ENCODE data around the gene ZBTB37.

DNA sequence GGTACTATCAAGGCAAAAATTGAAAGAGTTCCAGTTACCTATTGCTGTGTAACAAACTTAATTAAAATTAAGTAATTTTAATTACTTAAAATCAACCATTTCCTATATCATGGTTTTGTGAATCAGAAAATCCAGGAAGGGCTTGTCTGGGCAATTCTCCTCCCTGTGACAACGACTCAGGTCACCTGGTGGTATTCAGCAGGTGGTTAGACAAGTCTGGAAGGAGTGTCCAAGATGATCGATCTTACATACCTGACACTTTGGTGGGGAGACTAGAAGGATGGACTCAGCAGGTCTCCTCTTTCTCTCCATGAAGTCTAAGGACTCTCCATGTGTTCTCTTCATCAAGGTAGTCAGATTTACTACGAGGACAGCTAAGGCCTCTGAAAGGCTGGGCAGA, 26.0 kb downstream of the ZBTB37 start:
- TF ChIP-seq ISL1 (CRISPR knock-in tag; IDR thresholded peaks at IDR 0.05) (no peak), ARNTL (CRISPR knock-in tag; IDR thresholded peaks at IDR 0.05; ENCODE audit: borderline replicate concordance, low read depth) (no peak), ZFP30 (CRISPR knock-in tag; IDR thresholded peaks at IDR 0.05) (no peak), ZFP3 (CRISPR knock-in tag; IDR thresholded peaks at IDR 0.05) (no peak), TOX (CRISPR knock-in tag; IDR thresholded peaks at IDR 0.05; ENCODE audit: borderline replicate concordance) (no peak), ZNF565 (CRISPR knock-in tag; conservative IDR thresholded peaks at IDR 0.05; ENCODE audit: low read depth) (no peak), SNAI2 (CRISPR knock-in tag; IDR thresholded peaks at IDR 0.05) (no peak), ZNF70 (CRISPR knock-in tag; IDR thresholded peaks at IDR 0.05) (no peak), RARB (CRISPR knock-in tag; IDR thresholded peaks at IDR 0.05) (no peak)
- TF ChIP-seq, protein P1, sequence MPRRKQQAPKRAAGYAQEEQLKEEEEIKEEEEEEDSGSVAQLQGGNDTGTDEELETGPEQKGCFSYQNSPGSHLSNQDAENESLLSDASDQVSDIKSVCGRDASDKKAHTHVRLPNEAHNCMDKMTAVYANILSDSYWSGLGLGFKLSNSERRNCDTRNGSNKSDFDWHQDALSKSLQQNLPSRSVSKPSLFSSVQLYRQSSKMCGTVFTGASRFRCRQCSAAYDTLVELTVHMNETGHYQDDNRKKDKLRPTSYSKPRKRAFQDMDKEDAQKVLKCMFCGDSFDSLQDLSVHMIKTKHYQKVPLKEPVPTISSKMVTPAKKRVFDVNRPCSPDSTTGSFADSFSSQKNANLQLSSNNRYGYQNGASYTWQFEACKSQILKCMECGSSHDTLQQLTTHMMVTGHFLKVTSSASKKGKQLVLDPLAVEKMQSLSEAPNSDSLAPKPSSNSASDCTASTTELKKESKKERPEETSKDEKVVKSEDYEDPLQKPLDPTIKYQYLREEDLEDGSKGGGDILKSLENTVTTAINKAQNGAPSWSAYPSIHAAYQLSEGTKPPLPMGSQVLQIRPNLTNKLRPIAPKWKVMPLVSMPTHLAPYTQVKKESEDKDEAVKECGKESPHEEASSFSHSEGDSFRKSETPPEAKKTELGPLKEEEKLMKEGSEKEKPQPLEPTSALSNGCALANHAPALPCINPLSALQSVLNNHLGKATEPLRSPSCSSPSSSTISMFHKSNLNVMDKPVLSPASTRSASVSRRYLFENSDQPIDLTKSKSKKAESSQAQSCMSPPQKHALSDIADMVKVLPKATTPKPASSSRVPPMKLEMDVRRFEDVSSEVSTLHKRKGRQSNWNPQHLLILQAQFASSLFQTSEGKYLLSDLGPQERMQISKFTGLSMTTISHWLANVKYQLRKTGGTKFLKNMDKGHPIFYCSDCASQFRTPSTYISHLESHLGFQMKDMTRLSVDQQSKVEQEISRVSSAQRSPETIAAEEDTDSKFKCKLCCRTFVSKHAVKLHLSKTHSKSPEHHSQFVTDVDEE (CRISPR knock-in tag; IDR thresholded peaks at IDR 0.05) = no peak
- TF ChIP-seq, protein P2, sequence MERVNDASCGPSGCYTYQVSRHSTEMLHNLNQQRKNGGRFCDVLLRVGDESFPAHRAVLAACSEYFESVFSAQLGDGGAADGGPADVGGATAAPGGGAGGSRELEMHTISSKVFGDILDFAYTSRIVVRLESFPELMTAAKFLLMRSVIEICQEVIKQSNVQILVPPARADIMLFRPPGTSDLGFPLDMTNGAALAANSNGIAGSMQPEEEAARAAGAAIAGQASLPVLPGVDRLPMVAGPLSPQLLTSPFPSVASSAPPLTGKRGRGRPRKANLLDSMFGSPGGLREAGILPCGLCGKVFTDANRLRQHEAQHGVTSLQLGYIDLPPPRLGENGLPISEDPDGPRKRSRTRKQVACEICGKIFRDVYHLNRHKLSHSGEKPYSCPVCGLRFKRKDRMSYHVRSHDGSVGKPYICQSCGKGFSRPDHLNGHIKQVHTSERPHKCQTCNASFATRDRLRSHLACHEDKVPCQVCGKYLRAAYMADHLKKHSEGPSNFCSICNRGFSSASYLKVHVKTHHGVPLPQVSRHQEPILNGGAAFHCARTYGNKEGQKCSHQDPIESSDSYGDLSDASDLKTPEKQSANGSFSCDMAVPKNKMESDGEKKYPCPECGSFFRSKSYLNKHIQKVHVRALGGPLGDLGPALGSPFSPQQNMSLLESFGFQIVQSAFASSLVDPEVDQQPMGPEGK (CRISPR knock-in tag; IDR thresholded peaks at IDR 0.05; ENCODE audit: borderline replicate concordance) = no peak
- TF ChIP-seq, protein P3, sequence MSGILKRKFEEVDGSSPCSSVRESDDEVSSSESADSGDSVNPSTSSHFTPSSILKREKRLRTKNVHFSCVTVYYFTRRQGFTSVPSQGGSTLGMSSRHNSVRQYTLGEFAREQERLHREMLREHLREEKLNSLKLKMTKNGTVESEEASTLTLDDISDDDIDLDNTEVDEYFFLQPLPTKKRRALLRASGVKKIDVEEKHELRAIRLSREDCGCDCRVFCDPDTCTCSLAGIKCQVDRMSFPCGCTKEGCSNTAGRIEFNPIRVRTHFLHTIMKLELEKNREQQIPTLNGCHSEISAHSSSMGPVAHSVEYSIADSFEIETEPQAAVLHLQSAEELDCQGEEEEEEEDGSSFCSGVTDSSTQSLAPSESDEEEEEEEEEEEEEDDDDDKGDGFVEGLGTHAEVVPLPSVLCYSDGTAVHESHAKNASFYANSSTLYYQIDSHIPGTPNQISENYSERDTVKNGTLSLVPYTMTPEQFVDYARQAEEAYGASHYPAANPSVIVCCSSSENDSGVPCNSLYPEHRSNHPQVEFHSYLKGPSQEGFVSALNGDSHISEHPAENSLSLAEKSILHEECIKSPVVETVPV (CRISPR knock-in tag; IDR thresholded peaks at IDR 0.05) = no peak
- TF ChIP-seq, protein P4, sequence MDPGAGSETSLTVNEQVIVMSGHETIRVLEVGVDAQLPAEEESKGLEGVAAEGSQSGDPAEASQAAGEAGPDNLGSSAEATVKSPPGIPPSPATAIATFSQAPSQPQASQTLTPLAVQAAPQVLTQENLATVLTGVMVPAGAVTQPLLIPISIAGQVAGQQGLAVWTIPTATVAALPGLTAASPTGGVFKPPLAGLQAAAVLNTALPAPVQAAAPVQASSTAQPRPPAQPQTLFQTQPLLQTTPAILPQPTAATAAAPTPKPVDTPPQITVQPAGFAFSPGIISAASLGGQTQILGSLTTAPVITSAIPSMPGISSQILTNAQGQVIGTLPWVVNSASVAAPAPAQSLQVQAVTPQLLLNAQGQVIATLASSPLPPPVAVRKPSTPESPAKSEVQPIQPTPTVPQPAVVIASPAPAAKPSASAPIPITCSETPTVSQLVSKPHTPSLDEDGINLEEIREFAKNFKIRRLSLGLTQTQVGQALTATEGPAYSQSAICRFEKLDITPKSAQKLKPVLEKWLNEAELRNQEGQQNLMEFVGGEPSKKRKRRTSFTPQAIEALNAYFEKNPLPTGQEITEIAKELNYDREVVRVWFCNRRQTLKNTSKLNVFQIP (CRISPR knock-in tag; IDR thresholded peaks at IDR 0.05; ENCODE audit: borderline replicate concordance, low read depth) = no peak
- TF ChIP-seq, protein P5, sequence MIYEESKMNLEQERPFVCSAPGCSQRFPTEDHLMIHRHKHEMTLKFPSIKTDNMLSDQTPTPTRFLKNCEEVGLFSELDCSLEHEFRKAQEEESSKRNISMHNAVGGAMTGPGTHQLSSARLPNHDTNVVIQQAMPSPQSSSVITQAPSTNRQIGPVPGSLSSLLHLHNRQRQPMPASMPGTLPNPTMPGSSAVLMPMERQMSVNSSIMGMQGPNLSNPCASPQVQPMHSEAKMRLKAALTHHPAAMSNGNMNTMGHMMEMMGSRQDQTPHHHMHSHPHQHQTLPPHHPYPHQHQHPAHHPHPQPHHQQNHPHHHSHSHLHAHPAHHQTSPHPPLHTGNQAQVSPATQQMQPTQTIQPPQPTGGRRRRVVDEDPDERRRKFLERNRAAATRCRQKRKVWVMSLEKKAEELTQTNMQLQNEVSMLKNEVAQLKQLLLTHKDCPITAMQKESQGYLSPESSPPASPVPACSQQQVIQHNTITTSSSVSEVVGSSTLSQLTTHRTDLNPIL (CRISPR knock-in tag; IDR thresholded peaks at IDR 0.05; ENCODE audit: low read depth) = no peak
